ENCODE measurements around the gene GPR179. TPM values are rescaled to one million over a fixed set of nuclear protein-coding genes. Genes with fewer than 3 reads are reported as not detected.

The GPR179 gene
- total and polyA plus RNA-seq, 7 experiments from 2014 or later = 0.11 to 0.35 (median 0.17) TPM; not detected in 4

- H3K27ac ChIP-seq (ENCODE audit: low read depth, low read length) = no peak overlapping the region
- no peaks in the 10 kb centered on the region for H3K9me3 Mint-ChIP-seq
- intact Hi-C loops (cut with micrococcal nuclease) = loop anchor here in 1 of 2 donors (1.0 kb wide), 1 partner anchor 10 kb away; no protein-coding TSS in a partner anchor
- peaks cover 0 to 8% (median 2%) of the 10 kb centered on the region in 5 donors for H3K36me3 Mint-ChIP-seq
- peaks cover 0 to 11% of the 10 kb centered on the region in 2 donors for H3K4me1 ChIP-seq (ENCODE audit: control insufficient read depth in 2 of 2, insufficient read depth in 2 of 2, low read length in 2 of 2)
- H3K27ac Mint-ChIP-seq = peak overlapping the region in 2 of 9 donors; percentile 29 to 55
- no peaks in the 10 kb centered on the region for H3K27me3 ChIP-seq (ENCODE audit: control insufficient read depth in 2 of 2, insufficient read depth in 2 of 2, low read length in 2 of 2)
- CTCF ChIA-PET = interaction anchor here (1.6 kb wide), 1 partner anchor 10 kb away, joined by 11 read pairs; no protein-coding TSS in a partner anchor
- peaks cover 0 to 26% (median 0%) of the 10 kb centered on the region in 3 experiments for H3K36me3 ChIP-seq (ENCODE audit: control insufficient read depth in 2 of 3, insufficient read depth in 3 of 3, low read length in 3 of 3)
- H3K9me3 ChIP-seq (ENCODE audit: control insufficient read depth in 2 of 3, low read length in 3 of 3) = no peaks in the 10 kb centered on the region
- DNase-seq = no peak
- H3K27me3 Mint-ChIP-seq = no peaks in the 10 kb centered on the region
- POLR2A ChIA-PET = no interaction called here
- no peak for ATAC-seq
- H3K4me1 Mint-ChIP-seq = peaks cover 21 to 62% (median 48%) of the 10 kb centered on the region in 7 donors
- no peak overlapping the region for H3K4me3 ChIP-seq (ENCODE audit: low read length)
- H3K4me3 Mint-ChIP-seq = no peak overlapping the region
These were observed 15.1 kb upstream of the GPR179 start for GRCh38 chr17:38358586-38359513.

- ATAC-seq (no peak), DNase-seq (no peak)
- Mint-ChIP-seq H3K27ac (peak overlapping the region in 2 of 9 donors; percentile 0 to 23), H3K4me3 (no peak overlapping the region), H3K9me3 (no peaks in the 10 kb centered on the region), H3K36me3 (peaks cover 0 to 8% (median 2%) of the 10 kb centered on the region in 5 donors), H3K4me1 (peaks cover 28 to 72% (median 58%) of the 10 kb centered on the region in 7 donors), H3K27me3 (no peaks in the 10 kb centered on the region)
- intact Hi-C loops (cut with micrococcal nuclease) = loop anchor here in 1 of 2 donors (1.0 kb wide), 1 partner anchor 8 kb away; no protein-coding TSS in a partner anchor
- no peak overlapping the region for H3K27ac ChIP-seq (ENCODE audit: low read depth, low read length)
- POLR2A ChIA-PET = no interaction called here
- H3K27me3 ChIP-seq (ENCODE audit: control insufficient read depth in 2 of 2, insufficient read depth in 2 of 2, low read length in 2 of 2) = no peaks in the 10 kb centered on the region
- CTCF ChIA-PET = no interaction called here
- H3K9me3 ChIP-seq (ENCODE audit: control insufficient read depth in 2 of 3, low read length in 3 of 3) = no peaks in the 10 kb centered on the region
- peaks cover 9 to 21% of the 10 kb centered on the region in 2 donors for H3K4me1 ChIP-seq (ENCODE audit: control insufficient read depth in 2 of 2, insufficient read depth in 2 of 2, low read length in 2 of 2)
- H3K4me3 ChIP-seq (ENCODE audit: low read length) = no peak overlapping the region
- H3K36me3 ChIP-seq (ENCODE audit: control insufficient read depth in 2 of 3, insufficient read depth in 3 of 3, low read length in 3 of 3) = peaks cover 0 to 15% (median 0%) of the 10 kb centered on the region in 3 experiments
These were observed 13.8 kb upstream of the GPR179 start for GRCh38 chr17:38357486-38358123.

GRCh38 chr17:38355251-38355650, 11.5 kb upstream of the GPR179 start:
- Mint-ChIP-seq H3K27me3 (no peaks in the 10 kb centered on the region), H3K4me1 (peaks cover 27 to 73% (median 66%) of the 10 kb centered on the region in 7 donors), H3K4me3 (peak overlapping the region in 7 of 10 donors; percentile 5 to 63 (median 28)), H3K9me3 (no peaks in the 10 kb centered on the region), H3K27ac (peak overlapping the region in 2 of 9 donors; percentile 32 to 46), H3K36me3 (peaks cover 0 to 2% (median 0%) of the 10 kb centered on the region in 5 donors)
- Histone ChIP-seq H3K4me3 (ENCODE audit: low read length) (no peak overlapping the region), H3K4me1 (ENCODE audit: control insufficient read depth in 2 of 2, insufficient read depth in 2 of 2, low read length in 2 of 2) (peaks cover 9 to 21% of the 10 kb centered on the region in 2 donors), H3K9me3 (ENCODE audit: control insufficient read depth in 2 of 3, low read length in 3 of 3) (no peaks in the 10 kb centered on the region), H3K27ac (ENCODE audit: low read depth, low read length) (no peak overlapping the region), H3K27me3 (ENCODE audit: control insufficient read depth in 2 of 2, insufficient read depth in 2 of 2, low read length in 2 of 2) (no peaks in the 10 kb centered on the region), H3K36me3 (ENCODE audit: control insufficient read depth in 2 of 3, insufficient read depth in 3 of 3, low read length in 3 of 3) (no peaks in the 10 kb centered on the region)
- ChIA-PET POLR2A (interaction anchor here (0.7 kb wide), 1 partner anchor 206 kb away, joined by 3 read pairs; no protein-coding TSS in a partner anchor), CTCF (interaction anchor here (0.7 to 2.4 kb wide), 3 partner anchors 8 to 59 kb away, joined by 3 to 10 read pairs (median 4); no protein-coding TSS in a partner anchor)
- intact Hi-C loops (cut with micrococcal nuclease) = no loop called here
- no peak for ATAC-seq
- no peak for DNase-seq

- ChIA-PET POLR2A (no interaction called here), CTCF (interaction anchor here (1.2 to 2.4 kb wide), 3 partner anchors 9 to 69 kb away, joined by 4 to 10 read pairs (median 4); no protein-coding TSS in a partner anchor)
- H3K4me3 ChIP-seq (ENCODE audit: low read length) = no peak overlapping the region
- H3K4me1 ChIP-seq (ENCODE audit: control insufficient read depth in 2 of 2, insufficient read depth in 2 of 2, low read length in 2 of 2) = peaks cover 9 to 21% of the 10 kb centered on the region in 2 donors
- no peaks in the 10 kb centered on the region for H3K36me3 ChIP-seq (ENCODE audit: control insufficient read depth in 2 of 3, insufficient read depth in 3 of 3, low read length in 3 of 3)
- intact Hi-C loops (cut with micrococcal nuclease) = loop anchor here in 1 of 2 donors (5.0 kb wide), 1 partner anchor 57 kb away; the partner anchor contains the start of gene MRPL45
- Mint-ChIP-seq H3K27me3 (no peaks in the 10 kb centered on the region), H3K4me3 (peak overlapping the region; percentile 4 to 90 (median 51)), H3K27ac (peak overlapping the region in 2 of 9 donors; percentile 11 to 63), H3K4me1 (peaks cover 27 to 77% (median 66%) of the 10 kb centered on the region in 7 donors), H3K9me3 (no peaks in the 10 kb centered on the region), H3K36me3 (peaks cover 0 to 2% (median 0%) of the 10 kb centered on the region in 5 donors)
- no peaks in the 10 kb centered on the region for H3K27me3 ChIP-seq (ENCODE audit: control insufficient read depth in 2 of 2, insufficient read depth in 2 of 2, low read length in 2 of 2)
- ATAC-seq (no peak), DNase-seq (no peak)
- H3K27ac ChIP-seq (ENCODE audit: low read depth, low read length) = no peak overlapping the region
- H3K9me3 ChIP-seq (ENCODE audit: control insufficient read depth in 2 of 3, low read length in 3 of 3) = no peaks in the 10 kb centered on the region
These were observed 10.7 kb upstream of the GPR179 start for GRCh38 chr17:38354466-38354865.

GRCh38 chr17:38353668-38354067, 9.9 kb upstream of the GPR179 start:
- peak overlapping the region; percentile 75 for H3K27ac ChIP-seq (ENCODE audit: low read depth, low read length)
- Mint-ChIP-seq H3K4me1 (peaks cover 31 to 73% (median 64%) of the 10 kb centered on the region in 7 donors), H3K27me3 (no peaks in the 10 kb centered on the region), H3K9me3 (no peaks in the 10 kb centered on the region), H3K36me3 (peaks cover 0 to 2% (median 0%) of the 10 kb centered on the region in 5 donors), H3K4me3 (peak overlapping the region; percentile 61 to 90 (median 82)), H3K27ac (peak overlapping the region in 6 of 9 donors; percentile 16 to 74 (median 24))
- DNase-seq = no peak
- ATAC-seq = no peak
- POLR2A ChIA-PET = interaction anchor here (0.9 to 1.9 kb wide), 2 partner anchors 10 to 42 kb away, joined by 3 to 4 read pairs; no protein-coding TSS in a partner anchor
- intact Hi-C loops (cut with micrococcal nuclease) = loop anchor here (2.0 to 5.0 kb wide), 2 partner anchors 56 to 139 kb away; partner anchors contain the start of gene MRPL45 (in 1 of the 2)
- no peaks in the 10 kb centered on the region for H3K9me3 ChIP-seq (ENCODE audit: control insufficient read depth in 2 of 3, low read length in 3 of 3)
- H3K36me3 ChIP-seq (ENCODE audit: control insufficient read depth in 2 of 3, insufficient read depth in 3 of 3, low read length in 3 of 3) = no peaks in the 10 kb centered on the region
- H3K27me3 ChIP-seq (ENCODE audit: control insufficient read depth in 2 of 2, insufficient read depth in 2 of 2, low read length in 2 of 2) = no peaks in the 10 kb centered on the region
- H3K4me3 ChIP-seq (ENCODE audit: low read length) = peak overlapping the region; percentile 14
- CTCF ChIA-PET = interaction anchor here (0.5 to 2.4 kb wide), 3 partner anchors 60 to 70 kb away, joined by 3 to 10 read pairs (median 4); no protein-coding TSS in a partner anchor
- H3K4me1 ChIP-seq (ENCODE audit: control insufficient read depth in 2 of 2, insufficient read depth in 2 of 2, low read length in 2 of 2) = peaks cover 9 to 21% of the 10 kb centered on the region in 2 donors
